HL-60 (cell line): ENCODE data around the gene GTF2IRD1.

Experiments
- TF ChIP-seq, protein P1 (sequence below): IDR thresholded peaks from one replicate; pipeline ENCODE4 v1.5.1; 2011; ENCODE audit warnings: low read length, control low read depth, inconsistent platforms; ENCODE audit not compliant: insufficient read depth
- TF ChIP-seq, protein P2 (sequence below): IDR thresholded peaks from 2 replicates; pipeline ENCODE4 v1.6.1; 2012; ENCODE audit warnings: low read depth; ENCODE audit not compliant: insufficient replicate concordance

DNA sequence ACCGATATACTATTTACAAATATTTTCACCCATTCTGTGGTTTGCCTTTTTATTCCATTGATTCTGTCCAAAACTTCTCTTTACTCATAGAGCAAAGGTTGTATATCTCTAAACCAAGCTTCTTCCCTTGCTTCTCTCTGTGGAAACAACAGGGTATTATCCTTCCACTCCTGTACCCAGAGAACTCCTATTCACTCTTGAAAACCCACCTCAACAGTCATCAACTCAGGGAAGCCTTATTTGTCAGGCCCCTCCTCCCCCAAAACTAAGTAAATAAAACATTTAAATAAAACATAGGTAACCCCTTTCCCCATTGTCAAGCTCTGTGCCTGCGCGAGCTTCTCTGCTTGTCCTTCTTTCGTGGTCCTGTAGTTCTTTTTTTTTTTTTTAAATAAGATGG is 44.6 kb downstream of the GTF2IRD1 start:
- TF ChIP-seq, protein P1, sequence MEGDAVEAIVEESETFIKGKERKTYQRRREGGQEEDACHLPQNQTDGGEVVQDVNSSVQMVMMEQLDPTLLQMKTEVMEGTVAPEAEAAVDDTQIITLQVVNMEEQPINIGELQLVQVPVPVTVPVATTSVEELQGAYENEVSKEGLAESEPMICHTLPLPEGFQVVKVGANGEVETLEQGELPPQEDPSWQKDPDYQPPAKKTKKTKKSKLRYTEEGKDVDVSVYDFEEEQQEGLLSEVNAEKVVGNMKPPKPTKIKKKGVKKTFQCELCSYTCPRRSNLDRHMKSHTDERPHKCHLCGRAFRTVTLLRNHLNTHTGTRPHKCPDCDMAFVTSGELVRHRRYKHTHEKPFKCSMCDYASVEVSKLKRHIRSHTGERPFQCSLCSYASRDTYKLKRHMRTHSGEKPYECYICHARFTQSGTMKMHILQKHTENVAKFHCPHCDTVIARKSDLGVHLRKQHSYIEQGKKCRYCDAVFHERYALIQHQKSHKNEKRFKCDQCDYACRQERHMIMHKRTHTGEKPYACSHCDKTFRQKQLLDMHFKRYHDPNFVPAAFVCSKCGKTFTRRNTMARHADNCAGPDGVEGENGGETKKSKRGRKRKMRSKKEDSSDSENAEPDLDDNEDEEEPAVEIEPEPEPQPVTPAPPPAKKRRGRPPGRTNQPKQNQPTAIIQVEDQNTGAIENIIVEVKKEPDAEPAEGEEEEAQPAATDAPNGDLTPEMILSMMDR: no peak
- TF ChIP-seq, protein P2, sequence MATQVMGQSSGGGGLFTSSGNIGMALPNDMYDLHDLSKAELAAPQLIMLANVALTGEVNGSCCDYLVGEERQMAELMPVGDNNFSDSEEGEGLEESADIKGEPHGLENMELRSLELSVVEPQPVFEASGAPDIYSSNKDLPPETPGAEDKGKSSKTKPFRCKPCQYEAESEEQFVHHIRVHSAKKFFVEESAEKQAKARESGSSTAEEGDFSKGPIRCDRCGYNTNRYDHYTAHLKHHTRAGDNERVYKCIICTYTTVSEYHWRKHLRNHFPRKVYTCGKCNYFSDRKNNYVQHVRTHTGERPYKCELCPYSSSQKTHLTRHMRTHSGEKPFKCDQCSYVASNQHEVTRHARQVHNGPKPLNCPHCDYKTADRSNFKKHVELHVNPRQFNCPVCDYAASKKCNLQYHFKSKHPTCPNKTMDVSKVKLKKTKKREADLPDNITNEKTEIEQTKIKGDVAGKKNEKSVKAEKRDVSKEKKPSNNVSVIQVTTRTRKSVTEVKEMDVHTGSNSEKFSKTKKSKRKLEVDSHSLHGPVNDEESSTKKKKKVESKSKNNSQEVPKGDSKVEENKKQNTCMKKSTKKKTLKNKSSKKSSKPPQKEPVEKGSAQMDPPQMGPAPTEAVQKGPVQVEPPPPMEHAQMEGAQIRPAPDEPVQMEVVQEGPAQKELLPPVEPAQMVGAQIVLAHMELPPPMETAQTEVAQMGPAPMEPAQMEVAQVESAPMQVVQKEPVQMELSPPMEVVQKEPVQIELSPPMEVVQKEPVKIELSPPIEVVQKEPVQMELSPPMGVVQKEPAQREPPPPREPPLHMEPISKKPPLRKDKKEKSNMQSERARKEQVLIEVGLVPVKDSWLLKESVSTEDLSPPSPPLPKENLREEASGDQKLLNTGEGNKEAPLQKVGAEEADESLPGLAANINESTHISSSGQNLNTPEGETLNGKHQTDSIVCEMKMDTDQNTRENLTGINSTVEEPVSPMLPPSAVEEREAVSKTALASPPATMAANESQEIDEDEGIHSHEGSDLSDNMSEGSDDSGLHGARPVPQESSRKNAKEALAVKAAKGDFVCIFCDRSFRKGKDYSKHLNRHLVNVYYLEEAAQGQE: no peak
